DOHH2 (cell line): ENCODE results near the gene SCGB1C2.
"Not testable (repeated sequence)": the region's sequence is repeated elsewhere in the genome, so short reads cannot be mapped to it uniquely, and the experiment has no call there.

Source experiments
- CTCF ChIP-seq: fragments of 200-600 bp; sonication (generic); IDR thresholded peaks from one replicate; pipeline ENCODE4 v1.5.1; 2014; ENCODE audit warnings: antibody characterized with exemption, mild to moderate bottlenecking, low read depth, low read length; ENCODE audit not compliant: poor library complexity, severe bottlenecking
- EZH2phosphoT487 ChIP-seq: fragments of 200-600 bp; sonication (generic); IDR thresholded peaks from 2 replicates; pipeline ENCODE4 v1.6.1; 2017; ENCODE audit warnings: borderline replicate concordance, mild to moderate bottlenecking, antibody characterized with exemption, low read length, moderate library complexity, mixed read lengths

DNA sequence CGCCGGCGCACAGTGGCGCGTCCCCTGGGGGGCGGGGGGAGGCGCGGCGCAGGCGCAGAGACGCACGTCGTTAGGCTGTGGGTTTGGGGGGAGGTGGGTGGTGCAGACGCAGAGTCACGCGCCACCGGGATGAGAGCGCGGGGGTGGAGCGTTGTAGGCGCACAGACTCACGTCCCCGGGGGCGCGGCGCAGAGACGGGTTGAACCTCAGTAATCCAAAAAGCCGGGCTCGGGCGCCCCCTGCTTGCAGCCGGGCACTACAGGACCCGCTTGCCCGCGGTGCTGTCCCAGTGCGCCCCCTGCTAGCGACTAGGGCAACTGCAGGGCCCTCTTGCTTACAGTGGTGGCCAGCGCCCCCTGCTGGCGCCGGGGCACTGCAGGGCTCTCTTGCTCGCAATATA lies 3.4 kb upstream of the SCGB1C2 start:
- not testable (repeated sequence) for TF ChIP-seq EZH2phosphoT487, CTCF
